ENCODE data around the gene RNF220. TPM values are rescaled to one million over a fixed set of nuclear protein-coding genes. Genes with fewer than 3 reads are reported as not detected.

The RNF220 gene
- polyA plus RNA-seq, 1 donor (not counting 4 experiments of a cell fraction or from before 2014, with no cell fraction given) = 42.7 TPM

DNA sequence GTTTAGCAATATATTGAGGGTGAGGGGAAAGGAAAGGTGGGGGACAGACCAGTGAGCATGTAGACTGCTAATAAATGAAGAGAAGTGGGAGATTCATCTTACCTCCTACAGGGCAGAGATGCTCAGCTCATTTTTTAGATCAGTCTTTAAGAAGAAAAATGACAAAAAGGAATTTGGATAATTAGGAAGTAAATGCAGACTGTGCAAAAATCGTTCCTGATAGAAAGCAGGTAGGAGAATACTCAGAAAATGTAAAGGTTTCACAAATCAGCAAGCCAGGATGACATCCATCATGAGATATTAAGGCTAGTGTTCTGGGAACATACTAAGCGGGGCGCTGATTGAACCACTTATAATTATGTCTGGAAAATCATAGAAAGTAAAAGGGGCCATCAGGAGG is 106.3 kb downstream of the RNF220 start:
- TF ChIP-seq CTCF (optimal IDR thresholded peaks at IDR 0.05 in 1 of 3, IDR thresholded peaks at IDR 0.05 in 1 of 3, conservative IDR thresholded peaks at IDR 0.05 in 1 of 3; ENCODE audit: extremely low read depth in 1 of 3, insufficient read depth in 2 of 3, low read length in 3 of 3) = no peak
- Histone ChIP-seq H3K4me3 (ENCODE audit: control insufficient read depth in 2 of 3, extremely low read depth in 1 of 3, insufficient read depth in 2 of 3, low read depth in 1 of 3, low read length in 3 of 3) (no peak overlapping the region), H3K9ac (ENCODE audit: control insufficient read depth, extremely low read depth, insufficient read depth, low read length) (no peak overlapping the region), H3K9me3 (ENCODE audit: control insufficient read depth, low read depth, low read length) (no peaks in the 10 kb centered on the region), H3K27me3 (ENCODE audit: control insufficient read depth, extremely low read depth, insufficient read depth, low read length) (peaks cover 26% of the 10 kb centered on the region), H3K4me1 (ENCODE audit: control insufficient read depth, extremely low read depth, insufficient read depth, low read length) (peaks cover 34% of the 10 kb centered on the region), H4K20me1 (ENCODE audit: control insufficient read depth, extremely low read depth, insufficient read depth, low read length) (no peaks in the 10 kb centered on the region), H2AFZ (ENCODE audit: control insufficient read depth, low read length) (no peak overlapping the region), H3K79me2 (ENCODE audit: control insufficient read depth, insufficient read depth, low read length) (no peaks in the 10 kb centered on the region), H3K4me2 (ENCODE audit: control insufficient read depth, extremely low read depth, insufficient read depth, low read depth, low read length) (no peak overlapping the region), H3K27ac (ENCODE audit: control insufficient read depth, insufficient read depth, low read length) (no peak overlapping the region), H3K9me1 (ENCODE audit: control insufficient read depth, extremely low read depth, insufficient read depth, low read length) (no peaks in the 10 kb centered on the region), H3K36me3 (ENCODE audit: control insufficient read depth in 2 of 2, extremely low read depth in 1 of 2, insufficient read depth in 2 of 2, low read length in 2 of 2) (no peaks in the 10 kb centered on the region)
- FAIRE-seq (no peak), DNase-seq (ENCODE audit: low read depth, low spot score) (no peak)
- dilution Hi-C loops (cut with MboI; ENCODE audit: extremely low pct_ligation_motif_present, low sequenced_read_pairs) = no loop called here

GRCh38 chr1:44511769-44512168 is 106.7 kb downstream of the RNF220 start:
- DNase-seq (ENCODE audit: low read depth, low spot score) = no peak
- H3K27me3 ChIP-seq (ENCODE audit: control insufficient read depth, extremely low read depth, insufficient read depth, low read length) = peaks cover 26% of the 10 kb centered on the region
- TF ChIP-seq CTCF (optimal IDR thresholded peaks at IDR 0.05 in 1 of 3, IDR thresholded peaks at IDR 0.05 in 1 of 3, conservative IDR thresholded peaks at IDR 0.05 in 1 of 3; ENCODE audit: extremely low read depth in 1 of 3, insufficient read depth in 2 of 3, low read length in 3 of 3) (no peak), EZH2 (IDR thresholded peaks at IDR 0.05; ENCODE audit: low read length) (no peak)
- H3K4me1 ChIP-seq (ENCODE audit: control insufficient read depth, extremely low read depth, insufficient read depth, low read length) = peaks cover 34% of the 10 kb centered on the region
- no peaks in the 10 kb centered on the region for H4K20me1 ChIP-seq (ENCODE audit: control insufficient read depth, extremely low read depth, insufficient read depth, low read length)
- no peak for FAIRE-seq
- no peak overlapping the region for H3K27ac ChIP-seq (ENCODE audit: control insufficient read depth, insufficient read depth, low read length)
- no peak overlapping the region for H3K4me3 ChIP-seq (ENCODE audit: control insufficient read depth in 2 of 3, extremely low read depth in 1 of 3, insufficient read depth in 2 of 3, low read depth in 1 of 3, low read length in 3 of 3)
- no peaks in the 10 kb centered on the region for H3K9me1 ChIP-seq (ENCODE audit: control insufficient read depth, extremely low read depth, insufficient read depth, low read length)
- no peaks in the 10 kb centered on the region for H3K9me3 ChIP-seq (ENCODE audit: control insufficient read depth, low read depth, low read length)
- H2AFZ ChIP-seq (ENCODE audit: control insufficient read depth, low read length) = no peak overlapping the region
- no peaks in the 10 kb centered on the region for H3K79me2 ChIP-seq (ENCODE audit: control insufficient read depth, insufficient read depth, low read length)
- dilution Hi-C loops (cut with MboI; ENCODE audit: extremely low pct_ligation_motif_present, low sequenced_read_pairs) = no loop called here
- no peaks in the 10 kb centered on the region for H3K36me3 ChIP-seq (ENCODE audit: control insufficient read depth in 2 of 2, extremely low read depth in 1 of 2, insufficient read depth in 2 of 2, low read length in 2 of 2)
- no peak overlapping the region for H3K4me2 ChIP-seq (ENCODE audit: control insufficient read depth, extremely low read depth, insufficient read depth, low read depth, low read length)
- H3K9ac ChIP-seq (ENCODE audit: control insufficient read depth, extremely low read depth, insufficient read depth, low read length) = no peak overlapping the region
